ENCODE measurements around the gene NENF.

DNA sequence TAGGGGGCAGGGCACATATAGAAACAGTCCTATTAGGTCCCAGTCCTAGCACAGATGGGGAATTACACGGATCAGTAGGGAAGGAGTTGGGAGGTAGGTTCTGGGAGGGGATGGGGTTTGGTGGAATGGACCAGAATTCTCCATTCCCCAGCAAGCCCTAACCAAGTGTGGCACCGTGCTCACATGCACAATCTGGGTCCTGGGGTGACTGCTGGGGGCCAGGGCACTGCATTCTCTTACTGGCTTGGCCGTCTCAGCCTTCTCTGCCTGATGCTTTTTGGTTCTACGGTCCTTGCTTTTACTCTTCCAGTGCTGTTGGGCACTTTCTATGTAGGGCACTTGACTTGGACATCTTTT is 53.9 kb downstream of the NENF start:
- TF ChIP-seq, protein P1, sequence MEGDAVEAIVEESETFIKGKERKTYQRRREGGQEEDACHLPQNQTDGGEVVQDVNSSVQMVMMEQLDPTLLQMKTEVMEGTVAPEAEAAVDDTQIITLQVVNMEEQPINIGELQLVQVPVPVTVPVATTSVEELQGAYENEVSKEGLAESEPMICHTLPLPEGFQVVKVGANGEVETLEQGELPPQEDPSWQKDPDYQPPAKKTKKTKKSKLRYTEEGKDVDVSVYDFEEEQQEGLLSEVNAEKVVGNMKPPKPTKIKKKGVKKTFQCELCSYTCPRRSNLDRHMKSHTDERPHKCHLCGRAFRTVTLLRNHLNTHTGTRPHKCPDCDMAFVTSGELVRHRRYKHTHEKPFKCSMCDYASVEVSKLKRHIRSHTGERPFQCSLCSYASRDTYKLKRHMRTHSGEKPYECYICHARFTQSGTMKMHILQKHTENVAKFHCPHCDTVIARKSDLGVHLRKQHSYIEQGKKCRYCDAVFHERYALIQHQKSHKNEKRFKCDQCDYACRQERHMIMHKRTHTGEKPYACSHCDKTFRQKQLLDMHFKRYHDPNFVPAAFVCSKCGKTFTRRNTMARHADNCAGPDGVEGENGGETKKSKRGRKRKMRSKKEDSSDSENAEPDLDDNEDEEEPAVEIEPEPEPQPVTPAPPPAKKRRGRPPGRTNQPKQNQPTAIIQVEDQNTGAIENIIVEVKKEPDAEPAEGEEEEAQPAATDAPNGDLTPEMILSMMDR (optimal IDR thresholded peaks at IDR 0.05 in 1 of 3, IDR thresholded peaks at IDR 0.05 in 1 of 3, conservative IDR thresholded peaks at IDR 0.05 in 1 of 3; ENCODE audit: extremely low read depth in 1 of 3, insufficient read depth in 2 of 3, low read length in 3 of 3), result no peak
- TF ChIP-seq EZH2 (IDR thresholded peaks at IDR 0.05; ENCODE audit: low read length), result no peak

Data from keratinocyte (primary cell).